ENCODE measurements around the gene ZNF382. TPM values are rescaled to one million over a fixed set of nuclear protein-coding genes. Genes with fewer than 3 reads are reported as not detected.
"Not testable (repeated sequence)": the region's sequence is repeated elsewhere in the genome, so short reads cannot be mapped to it uniquely, and the experiment has no call there.

Gene ZNF382
- polyA plus RNA-seq (ENCODE audit: insufficient read depth in 1 of 5, insufficient read length in 5 of 5, low replicate concordance in 1 of 5), result 10 to 100 TPM in 4 of 5 donors, 1 to 10 TPM in 1; 6.7 to 13.8 (median 12.1) TPM
- long read RNA-seq, donor 1, partial matches to known transcripts, result 0 of 2 reads
- long read RNA-seq, donor 1, other reads (novel, unspliced or antisense), result 0 of 2 reads
- long read RNA-seq, donor 2, result 0 reads
- long read RNA-seq, donor 3, full-length matches to known transcripts, result 3 of 3 reads
- long read RNA-seq, donor 3, partial matches to known transcripts, result 0 of 3 reads
- long read RNA-seq, donor 3, other reads (novel, unspliced or antisense), result 0 of 3 reads
- long read RNA-seq, donor 4, full-length matches to known transcripts, result 1 of 1 reads
- long read RNA-seq, donor 4, partial matches to known transcripts, result 0 of 1 reads
- long read RNA-seq, donor 4, other reads (novel, unspliced or antisense), result 0 of 1 reads
- long read RNA-seq, donor 5, result 0 reads
- long read RNA-seq, donor 6, partial matches to known transcripts, result 0 of 4 reads
- long read RNA-seq, donor 6, other reads (novel, unspliced or antisense), result 0 of 4 reads
- long read RNA-seq, donor 7, partial matches to known transcripts, result 0 of 2 reads
- long read RNA-seq, donor 7, other reads (novel, unspliced or antisense), result 0 of 2 reads
- long read RNA-seq, donor 8, partial matches to known transcripts, result 0 of 1 reads
- long read RNA-seq, donor 8, other reads (novel, unspliced or antisense), result 0 of 1 reads

DNA sequence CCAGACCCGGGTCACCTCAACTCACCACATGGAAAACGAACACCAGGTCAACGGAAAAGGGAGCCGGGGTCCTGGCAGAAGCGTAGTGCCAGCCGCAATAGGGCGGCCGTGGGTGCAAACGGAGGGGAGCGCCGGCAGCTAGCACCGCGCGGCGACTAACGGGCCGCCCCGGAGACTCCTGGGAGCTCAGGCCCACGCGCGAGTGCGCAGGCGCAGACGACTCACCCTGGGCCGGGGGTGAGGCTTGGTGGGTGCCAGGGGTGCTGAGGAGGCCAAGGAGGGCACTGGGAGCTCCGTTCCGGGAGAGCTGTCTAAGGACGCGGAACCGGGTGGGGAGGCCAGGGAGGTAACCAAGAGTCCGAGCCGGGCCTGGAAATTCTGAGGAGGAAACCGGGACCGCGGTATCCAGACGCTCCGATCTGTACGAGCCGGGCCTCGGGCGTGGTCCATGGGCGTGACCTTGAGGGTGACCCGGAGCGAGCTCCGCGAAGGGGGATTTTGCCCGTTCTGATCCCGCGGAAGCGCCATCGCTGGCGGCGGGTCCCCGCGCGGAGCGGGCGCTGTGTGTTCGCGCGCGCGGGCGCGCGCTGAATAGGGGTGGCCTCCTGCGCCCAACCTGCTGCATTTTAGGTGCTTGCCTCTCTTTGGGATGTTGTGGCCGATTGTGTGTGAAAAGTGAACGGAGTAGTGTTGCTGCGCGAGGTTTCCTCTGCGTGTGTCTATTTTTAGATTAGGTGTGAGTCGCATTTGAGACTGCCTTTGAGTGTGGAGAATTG lies at the start of gene ZNF382:
TSS of gene ZNF382 (plus strand) at position 213 of the 776 bp plus-strand sequence. CDS start 4,602 bp downstream, outside the sequence.
- peak; percentile 78 to 80 for DNase-seq

DNA sequence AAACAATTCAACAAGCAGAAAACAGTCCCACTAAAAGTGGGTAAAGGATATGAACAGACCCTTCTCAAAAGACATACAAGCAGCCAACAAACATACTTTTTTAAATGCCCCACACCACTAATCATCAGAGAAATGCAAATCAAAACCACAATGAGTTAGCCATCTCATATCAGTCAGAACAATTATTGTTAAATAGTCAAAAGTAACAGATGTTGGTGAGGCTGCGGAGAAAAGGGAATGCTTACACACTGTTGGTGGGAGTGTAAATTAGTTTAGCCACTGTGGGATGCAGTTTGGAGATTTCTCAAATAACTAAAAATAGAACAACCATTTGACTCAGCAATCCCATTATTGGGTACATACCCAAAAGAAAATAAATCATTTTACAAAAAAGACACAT lies 40.7 kb upstream of the ZNF382 start:
- no peak for DNase-seq

DNA sequence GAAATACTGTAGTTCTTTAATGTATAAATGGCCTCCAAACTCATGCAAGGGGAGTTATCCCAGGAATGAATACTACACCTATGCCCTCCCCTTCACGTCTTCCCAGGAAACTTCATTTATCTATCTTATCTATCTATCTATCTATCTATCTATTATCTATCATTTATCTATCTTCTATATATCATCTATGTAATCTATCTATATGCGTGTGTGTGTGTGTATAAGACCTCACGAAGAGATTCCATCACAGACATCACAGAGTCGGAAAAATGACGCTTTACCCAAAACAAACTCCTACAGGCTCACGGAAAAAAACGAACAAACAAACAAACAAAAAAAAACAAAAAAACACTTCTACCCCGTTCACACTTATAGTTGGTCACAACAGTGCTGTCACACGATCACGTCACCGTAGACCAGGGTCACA lies 32.5 kb upstream of the ZNF382 start:
- no peak for DNase-seq

DNA sequence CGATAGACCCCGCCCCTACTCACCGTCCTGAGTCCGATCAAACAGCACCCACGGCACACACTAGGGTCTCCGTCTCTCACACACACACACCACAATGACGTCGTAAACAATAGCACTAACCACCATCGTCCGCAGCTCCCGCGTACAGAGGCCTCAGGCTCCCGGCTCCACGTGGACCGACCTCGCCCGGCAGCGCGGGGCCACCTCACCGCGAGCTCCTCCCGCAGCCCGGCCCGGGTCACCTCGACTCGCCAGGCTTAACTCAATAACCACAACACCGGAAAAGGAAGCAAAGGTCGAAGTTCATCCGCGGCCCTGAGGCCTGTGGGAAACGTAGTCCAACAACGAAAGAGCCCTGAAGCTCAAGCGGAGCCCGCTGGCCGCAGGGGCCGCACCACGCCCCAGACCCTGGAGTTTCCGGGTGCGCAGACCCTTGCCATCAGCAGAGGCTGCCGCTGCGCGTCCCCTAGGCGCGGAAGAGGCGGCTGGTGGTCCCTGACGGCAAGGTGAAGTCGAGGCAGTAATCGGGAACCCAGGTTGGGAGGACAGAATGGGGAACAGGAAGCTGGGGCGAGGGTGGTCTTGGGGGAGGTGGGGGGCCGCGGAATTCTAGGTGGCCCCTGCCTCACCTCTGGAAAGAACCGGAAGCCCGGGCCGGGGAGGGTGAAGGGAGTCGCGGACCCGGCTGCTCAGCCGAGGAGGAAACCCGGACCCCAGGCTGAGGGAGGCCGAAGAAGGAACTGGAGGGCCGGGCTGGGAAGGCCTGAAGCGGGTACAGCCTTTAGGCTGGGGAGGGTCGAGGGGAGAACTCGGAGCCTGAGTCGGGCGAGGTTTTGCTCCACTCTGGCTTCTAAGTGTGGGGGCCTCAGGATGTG lies 31.9 kb upstream of the ZNF382 start, which contains the start of gene ZNF529:
TSS of gene ZNF529 (minus strand) at position 273 of the 875 bp plus-strand sequence. CDS start 946 bp downstream, outside the sequence.
- DNase-seq, result peak; percentile 92 to 93

GRCh38 chr19:36573895-36574720 lies 31.0 kb upstream of the ZNF382 start:
- peak; percentile 46 for DNase-seq

DNA sequence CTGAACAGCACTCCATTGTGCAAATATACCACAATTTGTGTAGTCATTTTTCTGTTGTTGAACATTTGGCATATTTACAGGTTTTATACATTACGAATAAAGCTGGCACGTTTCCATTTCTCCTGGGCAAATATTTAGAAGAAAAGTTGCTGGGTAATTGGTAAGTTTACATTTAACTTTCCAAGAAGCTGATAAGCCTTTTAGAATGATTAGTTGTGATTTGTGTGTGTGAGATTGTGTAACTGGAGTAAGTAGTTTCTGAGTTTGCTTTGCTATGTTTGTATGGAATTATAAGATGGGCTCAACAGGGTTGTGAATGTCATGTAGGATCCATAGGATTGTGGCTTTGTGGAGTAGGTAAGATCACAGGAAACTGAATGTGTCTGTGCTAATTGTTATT lies 30.4 kb upstream of the ZNF382 start:
- DNase-seq, result no peak

GRCh38 chr19:36577271-36577996 lies 27.7 kb upstream of the ZNF382 start:
- no peak for DNase-seq

DNA sequence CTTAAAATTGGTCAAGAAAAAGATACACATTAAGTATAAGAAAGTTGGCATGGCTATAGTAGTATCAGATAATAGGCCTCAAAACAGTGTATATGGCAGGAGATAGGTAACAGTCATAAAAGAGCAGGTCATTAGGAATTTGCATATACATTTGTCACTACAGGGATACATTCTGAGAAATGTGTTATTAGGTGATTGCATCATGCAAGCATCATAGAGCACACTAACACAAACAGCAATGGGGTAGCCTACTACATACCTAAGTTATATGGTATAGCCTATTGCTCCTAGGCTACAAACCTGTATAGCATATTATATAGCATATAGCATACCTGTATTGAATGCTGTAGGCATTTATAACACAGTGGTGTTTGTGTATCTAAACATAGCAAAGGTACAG lies 25.9 kb upstream of the ZNF382 start:
- DNase-seq, result no peak

DNA sequence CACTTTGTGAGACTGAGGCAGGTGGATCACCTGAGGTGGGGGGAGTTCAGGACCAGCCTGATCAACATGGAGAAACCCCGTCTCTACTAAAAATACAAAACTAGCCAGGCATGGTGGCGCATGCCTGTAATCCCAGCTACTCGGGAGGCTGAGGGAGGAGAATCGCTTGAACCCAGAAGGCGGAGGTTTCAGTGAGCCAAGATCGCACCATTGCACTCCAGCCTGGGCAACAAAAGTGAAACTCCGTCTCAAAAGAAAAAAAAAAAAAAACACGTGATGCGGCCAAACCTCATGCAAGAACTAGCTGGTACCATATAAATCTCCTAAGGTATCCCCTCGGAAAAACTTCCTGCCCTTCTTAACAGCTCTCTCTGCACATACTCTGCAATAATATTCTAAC lies 2.4 kb upstream of the ZNF382 start:
- DNase-seq, result not testable (repeated sequence)

DNA sequence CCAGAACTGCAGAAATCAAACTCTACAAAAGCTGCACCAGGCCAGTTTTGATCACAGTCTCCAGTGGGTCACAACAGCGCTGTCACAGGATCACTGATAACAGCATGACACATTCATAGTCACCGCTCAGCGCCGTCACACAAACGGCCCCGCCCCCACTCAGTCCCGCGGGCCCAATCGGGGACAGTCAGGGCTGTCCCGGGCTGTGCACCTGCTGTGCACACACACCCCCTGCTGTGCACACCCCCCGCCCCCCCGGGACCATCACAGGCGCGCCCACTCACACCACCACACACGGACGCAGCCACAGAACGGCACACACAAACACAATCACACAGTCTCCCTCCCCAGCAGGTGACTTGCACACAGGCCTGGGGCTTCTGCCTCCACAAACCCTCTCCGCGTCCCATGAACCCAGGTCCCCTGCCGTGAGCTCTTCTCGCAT lies 435 bp upstream of the ZNF382 start:
- peak in 1 of 2 donors; percentile 43 for DNase-seq

GRCh38 chr19:36605877-36606478 lies 865 bp downstream of the ZNF382 start:
- DNase-seq, result no peak

DNA sequence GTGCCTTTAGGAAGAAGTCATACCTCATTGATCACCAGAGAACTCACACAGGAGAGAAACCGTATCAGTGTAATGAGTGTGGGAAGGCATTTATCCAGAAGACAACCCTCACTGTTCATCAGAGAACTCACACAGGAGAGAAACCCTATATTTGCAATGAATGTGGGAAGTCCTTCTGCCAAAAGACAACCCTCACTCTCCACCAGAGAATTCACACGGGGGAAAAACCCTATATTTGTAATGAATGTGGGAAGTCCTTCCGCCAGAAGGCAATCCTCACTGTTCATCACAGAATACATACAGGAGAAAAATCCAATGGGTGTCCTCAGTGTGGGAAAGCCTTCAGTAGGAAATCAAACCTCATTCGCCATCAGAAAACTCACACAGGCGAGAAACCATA lies 21.9 kb downstream of the ZNF382 start:
- no peak for DNase-seq

- DNase-seq, result no peak
Measured at GRCh38 chr19:36635342-36635741, 30.2 kb downstream of the ZNF382 start.

DNA sequence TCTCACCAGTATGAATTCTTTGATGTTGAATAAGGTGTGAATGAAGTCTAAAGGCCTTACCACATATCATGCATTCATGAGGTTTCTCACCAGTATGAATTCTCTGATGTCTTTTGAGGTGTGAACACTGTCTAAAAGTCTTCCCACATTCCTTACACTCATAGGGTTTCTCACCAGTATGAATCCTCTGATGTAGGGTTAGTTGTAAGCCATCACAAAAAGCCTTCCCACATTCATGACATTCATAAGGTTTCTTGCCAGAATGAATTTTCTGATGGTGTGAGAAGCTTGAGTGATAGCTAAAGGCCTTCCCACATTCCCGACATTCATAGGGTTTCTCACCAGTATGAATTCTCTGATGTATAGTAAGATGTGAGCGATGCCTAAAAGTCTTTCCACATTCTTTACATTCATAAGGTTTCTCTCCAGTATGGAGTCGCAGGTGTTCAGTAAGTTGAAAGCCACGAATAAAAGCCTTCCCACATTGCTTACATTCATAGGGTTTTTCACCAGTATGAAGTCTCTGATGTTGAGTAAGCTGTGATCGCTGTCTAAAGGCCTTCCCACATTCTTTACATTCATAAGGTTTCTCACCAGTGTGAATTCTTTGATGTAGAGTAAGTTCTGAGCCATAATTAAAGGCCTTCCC lies 33.9 kb downstream of the ZNF382 start:
- no peak for DNase-seq

DNA sequence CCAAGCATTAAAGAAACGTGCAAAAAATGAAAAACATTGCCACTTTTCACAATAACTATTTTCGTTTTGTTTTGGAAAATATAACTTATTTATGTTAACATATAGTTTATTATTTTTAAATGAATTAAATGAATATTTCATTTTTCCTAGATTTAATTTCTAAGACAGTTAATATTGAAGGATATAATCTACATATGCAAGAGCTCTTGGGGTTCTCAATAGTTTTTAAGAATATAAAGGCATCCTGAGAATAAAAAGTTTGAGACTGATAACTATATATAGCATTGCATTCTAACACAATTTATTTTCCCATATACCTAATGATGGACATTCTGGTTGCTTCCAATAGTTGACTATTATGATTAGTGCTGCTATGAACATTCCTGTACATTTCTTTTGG lies 41.6 kb downstream of the ZNF382 start:
- no peak for DNase-seq

DNA sequence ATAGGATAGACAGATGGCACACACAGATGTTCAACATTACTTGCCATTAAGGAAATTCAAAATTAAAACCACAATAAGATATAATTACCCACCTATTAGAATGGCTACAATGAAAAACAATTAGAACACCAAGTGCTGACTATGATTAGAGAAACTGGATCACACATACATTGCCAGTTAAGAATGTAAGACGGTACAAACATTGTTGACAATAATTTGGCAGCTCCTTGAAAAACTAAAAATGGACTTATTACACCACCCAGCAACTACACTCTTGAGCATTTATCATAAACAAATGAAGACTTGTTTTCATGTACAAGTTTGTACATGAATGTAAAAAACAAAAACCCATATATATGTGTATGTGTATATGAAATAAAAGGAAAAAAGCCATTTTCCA lies 47.8 kb downstream of the ZNF382 start:
- DNase-seq, result no peak

DNA sequence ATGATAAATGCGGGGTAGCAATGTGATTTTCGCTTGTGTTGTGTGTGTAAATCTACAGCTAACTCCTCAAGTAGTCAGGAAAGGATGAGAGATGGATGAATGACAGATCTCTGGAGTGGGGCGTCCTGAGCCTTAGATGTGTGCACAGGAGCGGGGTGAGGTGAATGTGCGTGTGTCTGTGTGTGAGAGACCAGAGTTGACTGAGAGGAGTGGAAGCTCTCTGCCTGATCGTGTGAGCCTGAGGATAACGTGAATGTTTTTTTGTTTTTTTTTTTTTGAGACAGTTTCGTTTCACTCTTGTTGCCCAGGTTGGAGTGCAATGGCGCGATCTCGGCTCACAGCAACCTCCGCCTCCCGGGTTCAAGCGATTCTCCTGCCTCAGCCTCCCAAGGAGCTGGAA lies 60.7 kb downstream of the ZNF382 start:
- no peak for DNase-seq

- no peak for DNase-seq
Measured at GRCh38 chr19:36668646-36669045, 63.5 kb downstream of the ZNF382 start.

Data from right lung (tissue), 10 donors.